Measurements from ENCODE around the gene PDLIM4. TPM values are rescaled to one million over a fixed set of nuclear protein-coding genes. Genes with fewer than 3 reads are reported as not detected.
A peak's percentile ranks its signal among the peaks of the same experiment; 100 is the strongest.

Gene PDLIM4
- total RNA-seq, 4 donors from 2014 or later = 9.7 to 43.4 (median 19.7) TPM

DNA sequence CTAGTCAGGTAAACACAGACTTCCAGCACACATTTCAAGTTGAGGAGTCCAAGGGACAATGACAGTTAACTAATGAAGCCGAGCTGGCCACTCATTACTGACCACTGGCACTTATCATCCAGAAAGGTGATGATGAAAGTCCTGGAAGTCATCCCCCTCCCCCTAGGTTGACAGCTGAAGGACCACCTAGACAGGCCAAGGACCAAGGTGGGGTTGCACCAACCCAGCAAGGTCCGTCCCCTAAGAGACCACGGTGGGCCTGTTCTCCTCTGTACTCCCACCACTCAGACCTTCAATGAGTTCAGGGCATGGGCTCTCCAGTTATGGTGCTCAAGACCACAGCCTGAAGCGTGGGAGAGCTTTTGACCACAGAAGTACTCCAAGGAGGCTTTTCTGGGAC, 43.0 kb upstream of the PDLIM4 start:
- H3K27ac ChIP-seq = peak overlapping the region; percentile 79 to 83 (median 82)

DNA sequence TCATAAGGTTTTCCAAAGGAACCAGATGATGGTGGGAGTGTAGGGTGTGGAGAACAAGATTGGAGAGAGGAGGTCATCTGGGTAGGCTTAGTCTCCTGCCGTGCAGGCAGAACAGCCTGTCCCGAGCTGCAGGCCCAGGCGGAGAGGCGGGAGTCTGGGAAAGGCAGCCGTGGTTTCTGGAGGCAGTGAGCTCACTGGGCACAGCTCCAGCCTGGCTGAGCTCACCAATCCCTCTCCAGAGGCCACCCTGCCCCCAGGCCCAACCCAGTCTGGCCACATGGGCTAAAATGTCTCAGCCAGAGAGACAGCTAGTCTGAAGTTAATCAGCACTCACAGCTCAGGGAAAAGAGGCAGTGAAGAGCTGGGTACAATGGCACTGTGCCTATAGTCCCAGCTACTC, 42.2 kb upstream of the PDLIM4 start:
- no peak overlapping the region for H3K4me3 ChIP-seq
- no peak for TF ChIP-seq CTCF (IDR thresholded peaks at IDR 0.05)
- peak; percentile 5 for TF ChIP-seq EP300 (IDR thresholded peaks at IDR 0.05; ENCODE audit: low read depth)
- peak; percentile 49 to 79 (median 66) for TF ChIP-seq POLR2AphosphoS5 (IDR thresholded peaks at IDR 0.05)
- no peak for TF ChIP-seq POLR2A (IDR thresholded peaks at IDR 0.05)
- in situ Hi-C loops (cut with MboI; ENCODE audit: low pct_ligation_motif_present in 1 of 4, low pct_unique_long_range_greater_than_20kb in 1 of 4, low sequenced_read_pairs in 3 of 4) = no loop called here
- peaks cover 6 to 16% (median 7%) of the 10 kb centered on the region in 4 donors for H3K4me1 ChIP-seq
- 21 to 28% methylated on average over 4 to 5 of the region's 5 CpGs for WGBS, 2 donors (ENCODE audit: low coverage in 1 of 2)
- no peaks in the 10 kb centered on the region for H3K9me3 ChIP-seq
- intact Hi-C loops (cut with DNase I; ENCODE audit: low total_unique reads) = no loop called here
- peak overlapping the region; percentile 79 to 83 (median 82) for H3K27ac ChIP-seq
- peak; percentile 80 for DNase-seq
- peaks cover 0 to 33% (median 11%) of the 10 kb centered on the region in 4 donors for H3K36me3 ChIP-seq
- H3K27me3 ChIP-seq = no peaks in the 10 kb centered on the region

More for the DNA sequence above, 43.0 kb upstream of the PDLIM4 start:
- Histone ChIP-seq H3K4me3 (no peak overlapping the region), H3K9me3 (no peaks in the 10 kb centered on the region), H3K4me1 (peaks cover 6 to 16% (median 7%) of the 10 kb centered on the region in 4 donors), H3K36me3 (peaks cover 0 to 36% (median 12%) of the 10 kb centered on the region in 4 donors), H3K27me3 (no peaks in the 10 kb centered on the region)
- intact Hi-C loops (cut with DNase I; ENCODE audit: low total_unique reads) (loop anchor here (5.0 kb wide), 1 partner anchor 748 kb away; the partner anchor contains the start of gene AFF4), in situ Hi-C loops (cut with MboI; ENCODE audit: low pct_ligation_motif_present in 1 of 4, low pct_unique_long_range_greater_than_20kb in 1 of 4, low sequenced_read_pairs in 3 of 4) (no loop called here)
- 98% methylated on average over 4 of the region's 4 CpGs; no CpG with 5 or more reads in 1 of the 2 donors for WGBS, 2 donors (ENCODE audit: low coverage in 1 of 2)
- no peak for DNase-seq
- no peak for TF ChIP-seq POLR2A (IDR thresholded peaks at IDR 0.05)
- no peak for TF ChIP-seq CTCF (IDR thresholded peaks at IDR 0.05)
- TF ChIP-seq EP300 (IDR thresholded peaks at IDR 0.05; ENCODE audit: low read depth) = no peak
- TF ChIP-seq POLR2AphosphoS5 (IDR thresholded peaks at IDR 0.05) = no peak

DNA sequence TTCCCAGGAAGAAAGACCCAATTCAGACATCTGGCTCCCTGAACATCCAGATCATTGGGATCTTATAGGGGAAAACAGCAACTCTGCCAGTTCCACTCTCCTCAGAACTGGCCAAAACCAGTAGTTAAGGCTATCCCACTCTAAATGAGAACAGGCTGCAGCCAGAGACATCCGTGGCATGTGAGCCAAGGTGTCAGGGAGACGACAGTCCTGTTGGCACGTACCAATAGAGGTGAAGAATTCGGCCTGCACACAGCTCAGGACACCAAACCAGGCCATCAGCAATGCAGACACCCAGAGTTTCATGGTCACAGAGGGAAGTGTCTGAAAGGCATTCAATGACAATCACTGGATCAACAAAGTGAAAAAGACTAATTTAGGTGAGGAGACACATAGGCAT, 39.2 kb upstream of the PDLIM4 start:
- no peak for DNase-seq
- intact Hi-C loops (cut with DNase I; ENCODE audit: low total_unique reads) = no loop called here
- in situ Hi-C loops (cut with MboI; ENCODE audit: low pct_ligation_motif_present in 1 of 4, low pct_unique_long_range_greater_than_20kb in 1 of 4, low sequenced_read_pairs in 3 of 4) = no loop called here
- no peak overlapping the region for H3K4me3 ChIP-seq
- H3K27me3 ChIP-seq = no peaks in the 10 kb centered on the region
- H3K9me3 ChIP-seq = no peaks in the 10 kb centered on the region
- WGBS, 2 donors (ENCODE audit: low coverage in 1 of 2) = 96% methylated on average over 4 of the region's 4 CpGs; no CpG with 5 or more reads in 1 of the 2 donors
- peaks cover 0 to 12% (median under 1%) of the 10 kb centered on the region in 4 donors for H3K36me3 ChIP-seq
- peaks cover 10 to 24% (median 18%) of the 10 kb centered on the region in 4 donors for H3K4me1 ChIP-seq
- H3K27ac ChIP-seq = no peak overlapping the region
- TF ChIP-seq POLR2AphosphoS5 (IDR thresholded peaks at IDR 0.05) (no peak), CTCF (IDR thresholded peaks at IDR 0.05) (no peak), EP300 (IDR thresholded peaks at IDR 0.05; ENCODE audit: low read depth) (no peak), POLR2A (IDR thresholded peaks at IDR 0.05) (no peak)

GRCh38 chr5:132219289-132219970, 38.1 kb upstream of the PDLIM4 start:
- Histone ChIP-seq H3K27ac (no peak overlapping the region), H3K4me3 (no peak overlapping the region), H3K4me1 (peaks cover 10 to 31% (median 25%) of the 10 kb centered on the region in 4 donors), H3K27me3 (no peaks in the 10 kb centered on the region), H3K9me3 (no peaks in the 10 kb centered on the region), H3K36me3 (peaks cover 0 to 7% (median 0%) of the 10 kb centered on the region in 4 donors)
- 88 to 100% methylated on average over 3 to 6 of the region's 6 CpGs for WGBS, 2 donors (ENCODE audit: low coverage in 1 of 2)
- intact Hi-C loops (cut with DNase I; ENCODE audit: low total_unique reads) (no loop called here), in situ Hi-C loops (cut with MboI; ENCODE audit: low pct_ligation_motif_present in 1 of 4, low pct_unique_long_range_greater_than_20kb in 1 of 4, low sequenced_read_pairs in 3 of 4) (no loop called here)
- TF ChIP-seq EP300 (IDR thresholded peaks at IDR 0.05; ENCODE audit: low read depth) (no peak), POLR2A (IDR thresholded peaks at IDR 0.05) (no peak), POLR2AphosphoS5 (IDR thresholded peaks at IDR 0.05) (no peak), CTCF (IDR thresholded peaks at IDR 0.05) (no peak)
- DNase-seq = no peak
